Activated effector memory CD4-positive, alpha-beta T cell treated with anti-CD3 and anti-CD28 coated beads, Interleukin-2, amount 50 U/mL, for 16 hours (primary cell): ENCODE data around the gene CRISPLD2.
"Not testable (repeated sequence)": the region's sequence is repeated elsewhere in the genome, so short reads cannot be mapped to it uniquely, and the experiment has no call there.

Experiments
- DNase-seq: peaks from one replicate; pipeline ENCODE4 v3.0.0-alpha.2; 2020

The CRISPLD2 gene

GRCh38 chr16:84937196-84938005 lies 117.6 kb downstream of the CRISPLD2 start:
- no peak for DNase-seq

DNA sequence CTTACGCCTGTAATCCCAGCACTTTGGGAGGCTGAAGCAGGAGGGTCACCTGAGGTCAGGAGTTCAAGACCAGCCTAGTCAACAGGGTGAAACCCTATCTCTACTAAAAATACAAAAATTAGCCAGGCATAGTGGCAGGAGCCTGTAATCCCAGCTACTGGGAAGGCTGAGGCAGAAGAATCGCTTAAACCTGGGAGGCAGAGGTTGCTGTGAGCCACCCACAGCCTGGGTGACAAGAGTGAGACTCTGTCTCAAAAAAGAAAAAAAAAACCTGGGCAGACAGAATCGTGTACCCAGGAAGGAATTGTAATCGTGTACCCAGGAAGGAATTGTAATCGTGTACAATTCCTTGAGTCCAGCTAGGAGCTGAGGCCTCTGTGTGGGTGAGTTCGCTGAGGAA lies 118.8 kb downstream of the CRISPLD2 start:
- not testable (repeated sequence) for DNase-seq

GRCh38 chr16:84940670-84941551 lies 121.1 kb downstream of the CRISPLD2 start:
- DNase-seq: no peak

DNA sequence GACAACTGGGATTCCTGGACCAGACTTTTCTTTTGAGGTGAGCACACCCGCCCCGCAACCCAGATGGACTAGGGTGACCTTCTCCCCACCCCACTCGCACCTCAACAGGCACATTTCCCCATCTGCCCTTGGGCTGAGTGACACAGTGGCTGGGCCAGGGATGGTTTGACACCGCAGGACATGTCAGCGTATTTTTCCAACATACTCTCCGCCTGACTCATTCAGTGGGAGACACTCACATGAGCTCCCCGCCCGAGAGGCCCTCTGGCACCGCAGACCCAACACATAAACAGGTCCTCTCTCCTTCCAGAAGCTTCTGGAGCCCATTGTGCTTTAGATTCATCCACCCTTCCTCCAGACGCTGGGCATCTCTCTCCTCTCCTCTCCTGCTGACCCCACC lies 122.1 kb downstream of the CRISPLD2 start:
- no peak for DNase-seq

DNA sequence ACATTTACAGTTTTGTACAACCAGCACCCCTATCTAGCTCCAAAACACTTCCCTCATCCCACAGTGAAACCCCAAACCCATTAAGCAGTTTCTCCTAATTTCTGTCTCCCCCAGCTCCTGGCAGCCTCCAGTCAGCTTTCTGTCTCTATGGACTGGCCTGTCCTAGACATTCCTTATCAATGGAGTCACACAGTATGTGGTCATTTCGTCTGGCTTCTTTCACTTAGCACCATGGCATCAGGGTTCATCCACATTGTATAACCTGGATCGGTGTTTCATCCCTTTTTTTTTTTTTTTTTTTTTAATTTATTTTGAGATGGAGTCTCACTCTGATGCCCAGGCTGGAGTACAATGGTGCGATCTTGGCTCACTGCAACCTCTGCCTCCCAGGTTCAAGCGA lies 123.0 kb downstream of the CRISPLD2 start:
- DNase-seq: no peak

GRCh38 chr16:84943620-84944019 lies 123.8 kb downstream of the CRISPLD2 start:
- no peak for DNase-seq

DNA sequence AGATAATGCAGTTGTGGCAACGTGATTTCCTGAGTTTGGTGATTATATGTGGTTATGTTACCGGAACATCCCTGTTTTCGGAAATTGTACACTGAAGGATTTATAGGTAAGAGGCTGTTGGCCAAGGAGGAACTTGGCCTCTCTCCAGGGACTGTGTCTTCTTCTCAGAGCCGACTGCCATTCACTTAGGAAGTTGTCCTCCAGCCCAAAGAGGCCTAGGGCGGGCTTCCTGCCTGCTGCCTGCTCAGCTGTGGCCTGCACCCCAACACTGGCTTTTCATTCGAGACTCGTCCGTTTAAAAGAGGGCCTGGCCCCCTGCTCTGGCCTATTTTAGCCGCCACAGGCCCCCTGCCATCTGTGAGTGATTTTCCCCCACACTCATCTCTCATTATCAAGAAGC lies 127.2 kb downstream of the CRISPLD2 start:
- DNase-seq: no peak

DNA sequence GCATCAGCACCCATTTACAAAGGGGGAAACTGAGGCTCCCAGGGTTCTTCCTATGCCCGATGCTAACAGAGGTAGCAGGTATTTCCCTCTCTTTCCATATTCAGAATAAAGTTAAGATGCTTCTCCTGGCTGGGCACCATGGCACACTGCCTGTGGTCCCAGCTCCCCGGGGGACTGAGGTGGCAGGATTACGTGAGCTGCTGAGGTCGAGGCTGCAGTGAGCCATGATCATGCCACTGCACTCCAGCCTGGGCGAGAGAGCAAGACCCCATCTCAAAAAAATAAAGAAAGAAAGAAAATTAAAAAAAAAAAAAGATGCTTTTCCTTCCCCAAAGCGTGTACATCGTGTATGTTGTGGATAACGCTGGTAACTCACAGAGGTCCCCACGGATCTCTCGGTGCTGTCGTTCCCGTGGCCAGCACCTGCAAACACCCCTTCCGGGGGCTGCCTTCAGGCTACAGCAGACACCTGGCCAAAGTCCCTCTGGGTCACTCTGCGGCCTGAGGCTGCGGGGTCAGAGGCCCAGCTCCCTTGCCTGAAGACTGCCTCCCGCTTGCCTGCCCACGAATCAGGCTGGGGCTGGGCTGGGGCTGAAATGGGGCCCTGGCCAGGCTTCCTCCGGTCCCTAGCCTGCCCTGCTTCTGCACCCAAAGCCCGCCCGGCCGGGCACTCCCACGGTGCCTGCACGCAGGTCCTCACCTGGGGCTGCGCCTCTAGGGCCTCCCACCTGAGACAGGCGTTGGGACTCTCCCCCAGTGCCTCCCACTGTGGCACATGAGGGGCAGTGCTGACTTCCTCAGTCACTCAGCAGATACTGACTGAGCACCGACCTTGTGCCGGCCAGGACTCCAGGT lies 128.4 kb downstream of the CRISPLD2 start:
- no peak for DNase-seq

- DNase-seq: no peak
These were observed 129.2 kb downstream of the CRISPLD2 start for GRCh38 chr16:84948851-84949610.

- no peak for DNase-seq
These were observed 130.1 kb downstream of the CRISPLD2 start for GRCh38 chr16:84949772-84950436.

DNA sequence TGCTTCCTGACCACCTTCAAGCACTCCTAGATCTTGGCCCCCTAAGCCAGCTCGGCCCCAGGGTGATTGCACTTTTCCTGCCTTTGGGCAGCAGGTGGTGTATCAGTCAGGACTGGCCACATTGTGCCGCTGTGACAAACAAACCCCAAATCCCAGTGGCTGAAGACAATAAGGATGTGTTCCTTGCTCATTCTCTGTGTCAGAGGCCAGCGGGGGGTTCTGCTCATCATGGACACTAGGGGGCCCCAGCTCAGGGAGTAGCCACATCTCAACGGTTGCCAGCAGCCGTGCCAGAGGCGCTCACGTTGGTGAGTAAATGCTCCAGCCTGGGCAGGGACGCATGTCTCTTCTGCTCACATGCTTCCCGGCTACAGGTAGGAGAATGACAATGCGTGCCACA lies 131.1 kb downstream of the CRISPLD2 start:
- DNase-seq: peak; percentile 74

- DNase-seq: peak; percentile 85
These were observed 132.8 kb downstream of the CRISPLD2 start for GRCh38 chr16:84952335-84953189.

GRCh38 chr16:84953190-84953746 lies 133.5 kb downstream of the CRISPLD2 start:
- no peak for DNase-seq

DNA sequence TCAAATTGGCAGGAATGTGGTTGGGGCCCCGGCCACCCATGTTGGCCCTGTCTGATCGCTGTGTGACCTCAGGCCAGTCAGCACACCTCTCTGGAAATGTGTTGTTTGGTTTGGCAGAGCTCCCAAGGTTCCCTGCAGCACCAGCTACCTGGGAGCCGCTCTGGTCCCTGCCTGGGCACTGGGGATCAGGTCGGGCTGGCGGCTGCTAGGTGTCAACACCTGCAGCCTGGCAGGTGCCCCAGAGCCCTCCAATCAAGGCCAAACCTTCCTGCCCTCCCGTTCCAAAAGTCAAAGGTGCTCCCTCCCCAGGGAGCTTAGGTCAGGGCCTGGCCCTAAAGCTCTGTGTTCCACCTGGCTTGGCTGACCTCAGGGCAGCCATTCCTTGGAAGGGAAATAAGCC lies 135.6 kb downstream of the CRISPLD2 start:
- no peak for DNase-seq

DNA sequence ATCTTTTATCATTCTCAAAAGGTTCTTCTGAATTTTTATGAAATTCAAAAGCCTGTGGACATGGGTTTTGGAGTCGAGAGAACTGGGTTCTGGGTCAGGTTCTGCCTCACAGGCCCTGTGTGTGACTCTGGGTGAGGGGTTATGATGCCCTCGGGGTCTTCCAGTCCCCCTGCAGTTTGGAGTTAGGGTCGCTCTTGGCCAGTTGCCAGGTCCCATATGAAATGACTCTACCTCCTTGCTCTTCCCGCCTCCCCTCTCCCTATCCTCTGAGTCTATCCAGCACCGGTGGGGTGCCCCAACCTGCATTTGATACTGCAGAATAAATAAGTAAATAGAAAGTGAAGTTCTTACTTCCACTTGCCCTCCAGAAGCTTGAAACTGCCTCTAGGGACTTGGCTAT lies 137.4 kb downstream of the CRISPLD2 start:
- DNase-seq: no peak

DNA sequence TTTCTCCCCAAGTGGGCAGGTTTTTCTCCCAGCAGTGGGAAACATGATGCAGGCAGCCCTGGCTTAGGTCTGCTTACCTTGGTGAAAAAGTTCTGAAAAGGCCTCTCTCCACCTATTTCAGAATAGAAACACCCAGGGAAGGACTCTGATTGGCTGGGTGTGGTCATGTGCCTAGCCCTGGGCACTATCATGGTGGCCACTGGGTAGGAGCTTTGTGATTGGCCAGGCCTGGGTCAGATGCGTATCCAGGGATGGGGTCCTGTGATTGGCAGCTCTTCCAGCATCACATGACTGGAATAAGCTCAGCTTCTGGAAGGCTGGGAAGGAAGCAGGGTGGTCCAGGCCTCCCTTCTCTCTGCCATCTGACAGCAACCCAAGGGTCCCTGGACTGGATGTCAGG lies 138.0 kb downstream of the CRISPLD2 start:
- DNase-seq: no peak
